RWPE2 (cell line): ENCODE measurements around the gene RNF34.

Experiments used
- ATAC-seq: fragments of 200-7000 bp; cut with Tn5 transposase; 3 replicates; pipeline ENCODE4 v1.9.1; 2021; ENCODE audit warnings: low read depth
- DNase-seq: peaks from one replicate; pipeline ENCODE4 v3.0.0-alpha.2; 2020; ENCODE audit warnings: low spot score
- H3K27ac ChIP-seq: fragments of 450-650 bp; 2 replicates; pipeline ENCODE4 v1.5.1; 2017; ENCODE audit warnings: mild to moderate bottlenecking; ENCODE audit not compliant: poor library complexity, severe bottlenecking
- H3K27me3 ChIP-seq: fragments of 250-450 bp; sonication (Bioruptor Pico); 2 replicates; pipeline ENCODE4 v1.5.1; 2021; ENCODE audit warnings: mild to moderate bottlenecking, moderate library complexity; ENCODE audit not compliant: insufficient read depth, poor library complexity, severe bottlenecking
- H3K36me3 ChIP-seq: fragments of 250-450 bp; sonication (Bioruptor Pico); 2 replicates; pipeline ENCODE4 v1.5.1; 2020; ENCODE audit warnings: low read depth, mild to moderate bottlenecking, moderate library complexity
- H3K4me1 ChIP-seq: fragments of 250-450 bp; sonication (Bioruptor Pico); 2 replicates; pipeline ENCODE4 v1.5.1; 2021; ENCODE audit warnings: mild to moderate bottlenecking, moderate library complexity; ENCODE audit not compliant: insufficient read depth, poor library complexity, severe bottlenecking
- H3K4me3 ChIP-seq: fragments of 250-450 bp; sonication (Bioruptor Pico); 2 replicates; pipeline ENCODE4 v1.5.1; 2021; ENCODE audit warnings: mild to moderate bottlenecking, moderate library complexity; ENCODE audit not compliant: severe bottlenecking
- H3K9me3 ChIP-seq: fragments of 250-450 bp; sonication (Bioruptor Pico); 2 replicates; pipeline ENCODE4 v1.5.1; 2021; ENCODE audit warnings: mild to moderate bottlenecking, moderate library complexity; ENCODE audit not compliant: severe bottlenecking
- TF ChIP-seq, protein P1 (sequence below): fragments of 450-650 bp; IDR thresholded peaks from one replicate; pipeline ENCODE4 v1.5.1; 2017; ENCODE audit warnings: mild to moderate bottlenecking, moderate library complexity; ENCODE audit not compliant: poor library complexity, severe bottlenecking

RNF34 gene

GRCh38 chr12:121452340-121452984 lies 52.5 kb downstream of the RNF34 start:
- DNase-seq (no peak), ATAC-seq (peak; percentile 80)
- TF ChIP-seq, protein P1, sequence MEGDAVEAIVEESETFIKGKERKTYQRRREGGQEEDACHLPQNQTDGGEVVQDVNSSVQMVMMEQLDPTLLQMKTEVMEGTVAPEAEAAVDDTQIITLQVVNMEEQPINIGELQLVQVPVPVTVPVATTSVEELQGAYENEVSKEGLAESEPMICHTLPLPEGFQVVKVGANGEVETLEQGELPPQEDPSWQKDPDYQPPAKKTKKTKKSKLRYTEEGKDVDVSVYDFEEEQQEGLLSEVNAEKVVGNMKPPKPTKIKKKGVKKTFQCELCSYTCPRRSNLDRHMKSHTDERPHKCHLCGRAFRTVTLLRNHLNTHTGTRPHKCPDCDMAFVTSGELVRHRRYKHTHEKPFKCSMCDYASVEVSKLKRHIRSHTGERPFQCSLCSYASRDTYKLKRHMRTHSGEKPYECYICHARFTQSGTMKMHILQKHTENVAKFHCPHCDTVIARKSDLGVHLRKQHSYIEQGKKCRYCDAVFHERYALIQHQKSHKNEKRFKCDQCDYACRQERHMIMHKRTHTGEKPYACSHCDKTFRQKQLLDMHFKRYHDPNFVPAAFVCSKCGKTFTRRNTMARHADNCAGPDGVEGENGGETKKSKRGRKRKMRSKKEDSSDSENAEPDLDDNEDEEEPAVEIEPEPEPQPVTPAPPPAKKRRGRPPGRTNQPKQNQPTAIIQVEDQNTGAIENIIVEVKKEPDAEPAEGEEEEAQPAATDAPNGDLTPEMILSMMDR: no peak
- Histone ChIP-seq H3K36me3 (peaks cover 3% of the 10 kb centered on the region; the same call in 1 of the 2 replicates), H3K4me1 (no peaks in the 10 kb centered on the region), H3K27me3 (no peaks in the 10 kb centered on the region), H3K9me3 (no peaks in the 10 kb centered on the region), H3K27ac (peak overlapping the region; percentile 4), H3K4me3 (no peak overlapping the region)

DNA sequence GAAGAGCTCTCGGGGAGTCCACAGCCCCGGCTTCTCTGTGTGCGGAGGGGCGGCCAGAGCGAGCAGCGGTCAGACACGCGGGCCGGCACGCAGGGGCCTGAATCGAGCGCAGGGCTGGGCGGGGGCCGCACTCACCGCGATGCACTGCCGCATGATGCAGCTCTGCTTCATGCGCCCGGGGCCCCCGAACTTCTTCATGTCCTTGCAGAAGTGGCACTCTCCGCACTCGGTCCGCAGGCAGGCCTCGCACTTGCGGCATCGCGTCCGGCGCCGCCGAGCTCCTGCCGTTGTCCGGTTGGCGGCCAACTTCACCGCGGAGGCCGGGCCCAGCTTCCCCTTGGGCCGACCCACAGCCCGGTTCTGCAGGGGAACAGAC lies 53.1 kb downstream of the RNF34 start:
- DNase-seq (no peak), ATAC-seq (no peak)
- Histone ChIP-seq H3K27ac (no peak overlapping the region), H3K9me3 (no peaks in the 10 kb centered on the region), H3K36me3 (peaks cover 5% of the 10 kb centered on the region; the same call in 1 of the 2 replicates), H3K4me1 (no peaks in the 10 kb centered on the region), H3K27me3 (no peaks in the 10 kb centered on the region), H3K4me3 (no peak overlapping the region)
- TF ChIP-seq, protein P1: no peak

DNA sequence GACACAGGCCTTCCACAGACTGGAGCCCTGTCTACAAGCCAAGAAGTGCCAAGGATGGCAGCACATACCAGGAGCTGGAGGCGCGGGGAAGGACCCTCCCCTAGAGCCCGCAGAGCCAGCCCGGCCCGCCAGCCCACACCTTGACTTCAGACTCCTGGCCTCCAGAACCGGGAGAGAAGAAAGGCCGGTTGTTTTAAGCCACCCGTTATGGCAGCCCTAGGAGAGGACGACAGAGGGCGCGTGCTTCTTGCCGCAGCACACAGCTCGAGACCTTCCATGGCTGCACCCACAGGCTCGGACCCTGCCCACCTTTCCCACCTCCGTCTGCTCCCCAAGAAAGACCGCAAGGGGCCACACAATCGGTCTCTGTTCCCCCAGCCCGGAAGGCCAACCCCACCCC lies 53.7 kb downstream of the RNF34 start:
- Histone ChIP-seq H3K4me1 (no peaks in the 10 kb centered on the region), H3K27ac (no peak overlapping the region), H3K36me3 (peaks cover 5% of the 10 kb centered on the region; the same call in 1 of the 2 replicates), H3K4me3 (no peak overlapping the region), H3K27me3 (no peaks in the 10 kb centered on the region), H3K9me3 (no peaks in the 10 kb centered on the region)
- TF ChIP-seq, protein P1: no peak
- DNase-seq (no peak), ATAC-seq (no peak)

DNA sequence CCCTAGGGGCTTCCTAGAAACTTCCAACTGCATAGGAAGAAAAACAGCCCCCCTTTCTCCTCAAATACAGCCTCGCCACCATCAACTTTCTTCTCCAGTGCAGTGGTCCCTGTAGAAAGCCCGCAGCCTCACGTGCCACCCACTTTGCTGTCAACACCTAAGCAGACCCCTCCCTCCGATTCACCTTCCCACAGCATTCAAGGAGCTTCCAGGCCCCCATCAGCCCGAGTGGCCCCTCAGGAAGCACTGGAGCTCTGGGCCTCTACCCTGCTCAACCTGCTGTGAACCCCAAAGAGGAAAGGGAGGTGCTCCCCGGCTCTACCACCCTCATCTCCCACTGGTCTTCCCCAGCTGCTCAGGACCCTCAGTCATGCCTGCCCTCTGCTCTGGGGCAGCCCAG lies 55.0 kb downstream of the RNF34 start:
- Histone ChIP-seq H3K4me1 (no peaks in the 10 kb centered on the region), H3K36me3 (peaks cover 5% of the 10 kb centered on the region; the same call in 1 of the 2 replicates)
- ATAC-seq: no peak

More for the DNA sequence above, 55.0 kb downstream of the RNF34 start:
- DNase-seq: no peak
- Histone ChIP-seq H3K27me3 (no peaks in the 10 kb centered on the region), H3K27ac (no peak overlapping the region), H3K9me3 (no peaks in the 10 kb centered on the region), H3K4me3 (no peak overlapping the region)
- TF ChIP-seq, protein P1: no peak
